ENCODE data around the gene KLHL29.

KLHL29 gene

DNA sequence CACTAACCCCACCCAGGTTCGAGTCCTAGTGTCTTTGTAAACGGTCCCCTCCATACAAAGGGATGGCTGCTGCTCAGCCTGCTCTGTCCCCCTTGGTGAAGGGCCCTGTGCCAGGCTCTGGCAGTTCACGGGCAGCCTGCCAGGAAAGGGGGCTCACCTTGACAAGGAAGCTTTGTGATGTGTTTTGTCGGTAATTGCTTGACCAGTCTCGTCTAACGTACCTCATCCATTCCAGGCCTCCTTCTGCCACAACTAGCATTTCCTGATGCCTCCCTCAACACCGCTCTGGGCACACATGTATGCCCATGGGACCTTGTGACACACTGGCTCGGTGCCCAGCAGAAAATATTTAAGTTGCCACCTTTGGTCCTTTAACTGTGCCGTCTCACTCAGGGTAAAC is 171.9 kb downstream of the KLHL29 start:
- Histone ChIP-seq H3K9me2 (replicated peaks; ENCODE audit: control insufficient read depth, low read length) (no peaks in the 10 kb centered on the region), H3K79me2 (ENCODE audit: control insufficient read depth, low read length) (no peaks in the 10 kb centered on the region), H3K27me3 (ENCODE audit: control insufficient read depth, low read length) (no peaks in the 10 kb centered on the region), H3K4me1 (ENCODE audit: control insufficient read depth, low read length) (no peaks in the 10 kb centered on the region), H3K9me3 (ENCODE audit: control insufficient read depth, insufficient read depth, low read length) (no peaks in the 10 kb centered on the region), H3F3A (ENCODE audit: control insufficient read depth, insufficient read depth) (no peaks in the 10 kb centered on the region), H3K4me2 (ENCODE audit: low read length) (no peak overlapping the region), H3K27ac (ENCODE audit: low read depth, low read length) (no peak overlapping the region), H3K36me3 (ENCODE audit: control insufficient read depth, low read length) (no peaks in the 10 kb centered on the region), H4K20me1 (ENCODE audit: control insufficient read depth, insufficient read depth, low read depth, low read length) (no peaks in the 10 kb centered on the region), H3K4me3 (ENCODE audit: low read length) (no peak overlapping the region)
- TF ChIP-seq, protein P1, sequence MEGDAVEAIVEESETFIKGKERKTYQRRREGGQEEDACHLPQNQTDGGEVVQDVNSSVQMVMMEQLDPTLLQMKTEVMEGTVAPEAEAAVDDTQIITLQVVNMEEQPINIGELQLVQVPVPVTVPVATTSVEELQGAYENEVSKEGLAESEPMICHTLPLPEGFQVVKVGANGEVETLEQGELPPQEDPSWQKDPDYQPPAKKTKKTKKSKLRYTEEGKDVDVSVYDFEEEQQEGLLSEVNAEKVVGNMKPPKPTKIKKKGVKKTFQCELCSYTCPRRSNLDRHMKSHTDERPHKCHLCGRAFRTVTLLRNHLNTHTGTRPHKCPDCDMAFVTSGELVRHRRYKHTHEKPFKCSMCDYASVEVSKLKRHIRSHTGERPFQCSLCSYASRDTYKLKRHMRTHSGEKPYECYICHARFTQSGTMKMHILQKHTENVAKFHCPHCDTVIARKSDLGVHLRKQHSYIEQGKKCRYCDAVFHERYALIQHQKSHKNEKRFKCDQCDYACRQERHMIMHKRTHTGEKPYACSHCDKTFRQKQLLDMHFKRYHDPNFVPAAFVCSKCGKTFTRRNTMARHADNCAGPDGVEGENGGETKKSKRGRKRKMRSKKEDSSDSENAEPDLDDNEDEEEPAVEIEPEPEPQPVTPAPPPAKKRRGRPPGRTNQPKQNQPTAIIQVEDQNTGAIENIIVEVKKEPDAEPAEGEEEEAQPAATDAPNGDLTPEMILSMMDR (IDR thresholded peaks at IDR 0.05; ENCODE audit: low read depth, low read length, poor library complexity, severe bottlenecking): no peak
- no peak for TF ChIP-seq EZH2phosphoT487 (IDR thresholded peaks at IDR 0.05; ENCODE audit: borderline replicate concordance, low read length)

DNA sequence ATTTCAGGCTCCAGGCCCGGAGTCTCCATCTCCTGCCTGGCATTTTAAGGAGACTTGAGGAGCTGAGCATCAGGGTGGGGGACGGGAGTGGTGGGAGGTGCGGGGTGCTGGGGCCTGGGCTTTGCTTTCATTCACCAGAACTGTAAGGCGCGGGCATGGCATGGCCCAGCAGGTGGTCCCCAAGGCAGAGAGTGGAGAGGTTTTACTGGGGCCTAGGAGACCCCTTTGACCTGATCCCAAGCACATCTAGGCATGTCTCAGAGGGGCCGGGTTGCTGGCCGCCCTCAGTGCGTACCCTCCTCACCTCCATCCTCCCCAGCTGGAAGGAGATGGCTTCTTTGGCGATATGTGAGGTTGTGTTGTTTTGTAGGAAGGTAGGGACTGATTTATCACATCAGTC is 172.5 kb downstream of the KLHL29 start:
- no peak for TF ChIP-seq EZH2phosphoT487 (IDR thresholded peaks at IDR 0.05; ENCODE audit: borderline replicate concordance, low read length)
- TF ChIP-seq, protein P1 (IDR thresholded peaks at IDR 0.05; ENCODE audit: low read depth, low read length, poor library complexity, severe bottlenecking): no peak
- Histone ChIP-seq H3K9me2 (replicated peaks; ENCODE audit: control insufficient read depth, low read length) (no peaks in the 10 kb centered on the region), H3K4me2 (ENCODE audit: low read length) (no peak overlapping the region), H3K36me3 (ENCODE audit: control insufficient read depth, low read length) (no peaks in the 10 kb centered on the region), H3K79me2 (ENCODE audit: control insufficient read depth, low read length) (no peaks in the 10 kb centered on the region), H3K9me3 (ENCODE audit: control insufficient read depth, insufficient read depth, low read length) (no peaks in the 10 kb centered on the region), H3F3A (ENCODE audit: control insufficient read depth, insufficient read depth) (no peaks in the 10 kb centered on the region), H3K27ac (ENCODE audit: low read depth, low read length) (no peak overlapping the region), H4K20me1 (ENCODE audit: control insufficient read depth, insufficient read depth, low read depth, low read length) (no peaks in the 10 kb centered on the region), H3K4me1 (ENCODE audit: control insufficient read depth, low read length) (no peaks in the 10 kb centered on the region), H3K27me3 (ENCODE audit: control insufficient read depth, low read length) (no peaks in the 10 kb centered on the region), H3K4me3 (ENCODE audit: low read length) (no peak overlapping the region)

DNA sequence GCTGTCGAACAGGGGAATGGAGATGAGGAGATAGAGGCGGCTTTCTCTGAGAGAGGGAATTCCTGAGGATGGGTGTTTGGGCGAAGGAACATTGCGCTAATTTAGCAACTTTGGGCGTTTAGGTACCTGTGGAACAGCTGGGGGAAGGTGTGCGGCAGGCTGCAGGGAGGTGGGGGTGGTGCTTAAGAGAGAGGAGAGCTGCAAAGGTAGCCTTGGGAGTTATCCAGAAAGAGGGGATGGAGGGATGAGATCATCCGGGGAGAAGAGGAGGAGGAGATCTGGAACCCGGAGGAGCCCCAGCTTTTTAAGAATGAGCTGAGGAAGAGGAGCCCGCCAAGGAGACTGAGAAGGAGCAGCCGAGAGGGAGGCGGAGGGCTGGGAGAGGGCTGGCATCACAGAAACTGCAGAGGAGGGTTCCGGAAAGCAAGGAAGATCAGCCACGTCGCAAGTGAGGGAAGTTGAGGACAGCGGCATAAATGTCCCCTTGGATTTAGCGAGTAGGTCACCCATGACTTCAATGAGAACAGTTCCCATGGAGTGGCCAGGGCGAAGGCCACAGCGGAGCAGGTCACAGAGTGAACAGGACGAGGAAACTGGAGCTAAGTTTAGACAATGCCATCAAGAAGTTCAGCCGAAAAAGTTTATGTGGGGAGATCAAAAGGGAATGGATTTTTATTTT is 174.7 kb downstream of the KLHL29 start:
- Histone ChIP-seq H3K4me1 (ENCODE audit: control insufficient read depth, low read length) (no peaks in the 10 kb centered on the region), H3K36me3 (ENCODE audit: control insufficient read depth, low read length) (no peaks in the 10 kb centered on the region), H3F3A (ENCODE audit: control insufficient read depth, insufficient read depth) (no peaks in the 10 kb centered on the region), H4K20me1 (ENCODE audit: control insufficient read depth, insufficient read depth, low read depth, low read length) (no peaks in the 10 kb centered on the region), H3K79me2 (ENCODE audit: control insufficient read depth, low read length) (no peaks in the 10 kb centered on the region), H3K4me2 (ENCODE audit: low read length) (no peak overlapping the region), H3K9me2 (replicated peaks; ENCODE audit: control insufficient read depth, low read length) (no peaks in the 10 kb centered on the region), H3K27me3 (ENCODE audit: control insufficient read depth, low read length) (no peaks in the 10 kb centered on the region), H3K27ac (ENCODE audit: low read depth, low read length) (no peak overlapping the region), H3K4me3 (ENCODE audit: low read length) (no peak overlapping the region), H3K9me3 (ENCODE audit: control insufficient read depth, insufficient read depth, low read length) (no peaks in the 10 kb centered on the region)
- TF ChIP-seq, protein P1 (IDR thresholded peaks at IDR 0.05; ENCODE audit: low read depth, low read length, poor library complexity, severe bottlenecking): no peak
- no peak for TF ChIP-seq EZH2phosphoT487 (IDR thresholded peaks at IDR 0.05; ENCODE audit: borderline replicate concordance, low read length)
